H1 (cell line): ENCODE data around the gene STK33.

Experiments used
- CHD2 ChIP-seq: IDR thresholded peaks from 2 replicates; pipeline ENCODE4 v1.6.1; 2012; ENCODE audit warnings: low read length, improper control_type of control experiment
- CTCF ChIP-seq, 3 experiments: IDR thresholded peaks; 1 replicate in 2 of 3; 2 replicates in 1 of 3; pipeline versions ENCODE4 v1.5.1 to v1.6.1; 2011; ENCODE audit warnings: low read length in 3 of 3, mild to moderate bottlenecking in 3 of 3, inconsistent platforms in 2 of 3, low read depth in 1 of 3, moderate library complexity in 1 of 3; ENCODE audit not compliant: insufficient read depth in 1 of 3; ENCODE audit errors: control extremely low read depth in 1 of 3
- EZH2 ChIP-seq: fragments of 200-600 bp; sonication (generic); IDR thresholded peaks from 2 replicates; pipeline ENCODE4 v1.7.1; 2012; ENCODE audit warnings: low read depth, mild to moderate bottlenecking, moderate library complexity, low read length, inconsistent platforms; ENCODE audit not compliant: severe bottlenecking
- GABPA ChIP-seq: IDR thresholded peaks from 2 replicates; pipeline ENCODE4 v1.6.1; 2011; ENCODE audit warnings: mild to moderate bottlenecking, low read length, moderate library complexity, borderline replicate concordance; ENCODE audit not compliant: insufficient read depth
- GTF2F1 ChIP-seq: IDR thresholded peaks from 2 replicates; pipeline ENCODE4 v1.6.1; 2012; ENCODE audit warnings: low read depth, low read length, improper control_type of control experiment, borderline replicate concordance
- NRF1 ChIP-seq: IDR thresholded peaks from 2 replicates; pipeline ENCODE4 v1.6.1; 2011; ENCODE audit warnings: mild to moderate bottlenecking, low read depth, low read length, improper control_type of control experiment
- POLR2A ChIP-seq, 2 experiments: IDR thresholded peaks; 1 replicate in 1 of 2; 2 replicates in 1 of 2; pipeline ENCODE4 v1.6.1; 2011; ENCODE audit warnings: low read depth in 2 of 2, low read length in 2 of 2, mild to moderate bottlenecking in 2 of 2; ENCODE audit errors: control extremely low read depth in 1 of 2
- POLR2AphosphoS5 ChIP-seq: IDR thresholded peaks from 2 replicates; pipeline ENCODE4 v1.6.1; 2011; ENCODE audit warnings: low read depth, low read length
- RBBP5 ChIP-seq: IDR thresholded peaks from 2 replicates; pipeline ENCODE4 v1.7.1; 2012; ENCODE audit warnings: low read depth, mild to moderate bottlenecking, inconsistent platforms, low read length, moderate library complexity, borderline replicate concordance
- RXRA ChIP-seq: IDR thresholded peaks from 2 replicates; pipeline ENCODE4 v1.6.1; 2011; ENCODE audit warnings: low read depth, mild to moderate bottlenecking, low read length, moderate library complexity; ENCODE audit not compliant: insufficient read depth
- SP2 ChIP-seq: IDR thresholded peaks from 2 replicates; pipeline ENCODE4 v1.6.1; 2012; ENCODE audit warnings: mild to moderate bottlenecking, low read length, inconsistent platforms
- SUZ12 ChIP-seq: fragments of 200-600 bp; sonication (generic); IDR thresholded peaks from 2 replicates; pipeline ENCODE4 v1.6.1; 2012; ENCODE audit warnings: mild to moderate bottlenecking, inconsistent platforms, low read length, moderate library complexity, mixed read lengths
- YY1 ChIP-seq: IDR thresholded peaks from 2 replicates; pipeline ENCODE4 v1.6.1; 2011; ENCODE audit warnings: low read depth, mild to moderate bottlenecking, low read length
- TF ChIP-seq, protein P1 (sequence below): IDR thresholded peaks from 2 replicates; pipeline ENCODE4 v1.6.1; 2012; ENCODE audit warnings: low read length, inconsistent platforms

GRCh38 chr11:8408151-8408941 lies 185.7 kb downstream of the STK33 start:
- no peak for TF ChIP-seq CHD2
- no peak for TF ChIP-seq NRF1
- TF ChIP-seq GTF2F1 = no peak
- no peak for TF ChIP-seq CTCF (IDR thresholded peaks at IDR 0.05; ENCODE audit: control extremely low read depth in 1 of 3, insufficient read depth in 1 of 3, low read depth in 1 of 3, low read length in 3 of 3)
- TF ChIP-seq POLR2AphosphoS5 = no peak
- TF ChIP-seq SP2 = no peak
- no peak for TF ChIP-seq RBBP5
- TF ChIP-seq EZH2 = no peak
- TF ChIP-seq POLR2A (IDR thresholded peaks at IDR 0.05; ENCODE audit: control extremely low read depth in 1 of 2, low read depth in 2 of 2, low read length in 2 of 2) = no peak
- TF ChIP-seq YY1 = no peak
- no peak for TF ChIP-seq SUZ12
- TF ChIP-seq GABPA = no peak
- TF ChIP-seq, protein P1, sequence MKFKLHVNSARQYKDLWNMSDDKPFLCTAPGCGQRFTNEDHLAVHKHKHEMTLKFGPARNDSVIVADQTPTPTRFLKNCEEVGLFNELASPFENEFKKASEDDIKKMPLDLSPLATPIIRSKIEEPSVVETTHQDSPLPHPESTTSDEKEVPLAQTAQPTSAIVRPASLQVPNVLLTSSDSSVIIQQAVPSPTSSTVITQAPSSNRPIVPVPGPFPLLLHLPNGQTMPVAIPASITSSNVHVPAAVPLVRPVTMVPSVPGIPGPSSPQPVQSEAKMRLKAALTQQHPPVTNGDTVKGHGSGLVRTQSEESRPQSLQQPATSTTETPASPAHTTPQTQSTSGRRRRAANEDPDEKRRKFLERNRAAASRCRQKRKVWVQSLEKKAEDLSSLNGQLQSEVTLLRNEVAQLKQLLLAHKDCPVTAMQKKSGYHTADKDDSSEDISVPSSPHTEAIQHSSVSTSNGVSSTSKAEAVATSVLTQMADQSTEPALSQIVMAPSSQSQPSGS = no peak
- no peak for TF ChIP-seq RXRA
